Activated T-helper 2 cell treated with anti-CD3 and anti-CD28 coated beads, Interferon-gamma antibody, Interleukin-2, Interleukin-4, amounts not matched to agents 10 μg/mL and 5 μg/mL and 100 μg/mL, durations not matched to agents 14 hours and 24 hours and 36 hours (primary cell): Measurements from ENCODE around the gene ABHD2. TPM values are rescaled to one million over a fixed set of nuclear protein-coding genes. Genes with fewer than 3 reads are reported as not detected.
A peak's percentile ranks its signal among the peaks of the same experiment; 100 is the strongest.

ENCODE experiments used
- DNase-seq: peaks from one replicate; pipeline ENCODE4 v3.0.0; 2021; ENCODE audit warnings: low spot score
- H3K27ac Mint-ChIP-seq: one replicate; pipeline ENCODE4 v1.8.0; 2021; ENCODE audit warnings: mixed read lengths
- H3K27me3 Mint-ChIP-seq: one replicate; pipeline ENCODE4 v1.8.0; 2021; ENCODE audit warnings: low read depth, mixed read lengths
- H3K36me3 Mint-ChIP-seq: one replicate; pipeline ENCODE4 v1.8.0; 2021; ENCODE audit warnings: low read depth, mixed read lengths
- H3K4me1 Mint-ChIP-seq: one replicate; pipeline ENCODE4 v1.8.0; 2021; ENCODE audit warnings: low read depth, mixed read lengths
- H3K4me3 Mint-ChIP-seq: one replicate; pipeline ENCODE4 v1.8.0; 2021; ENCODE audit warnings: low read depth, mild to moderate bottlenecking, moderate library complexity, mixed read lengths
- H3K9me3 Mint-ChIP-seq: one replicate; pipeline ENCODE4 v1.8.0; 2021; ENCODE audit warnings: mixed read lengths
- intact Hi-C: fragments of 100-400 bp; cut with micrococcal nuclease; formaldehyde crosslinking; loops from one replicate; pipeline ENCODE4 v1.15.1; 2023
- total RNA-seq: library from RNA; stranded (reverse); gene quantifications from 2 replicates; pipeline ENCODE4 v1.2.3, GENCODE V29; 2022

The ABHD2 gene
- total RNA-seq, 1 donor from 2014 or later, result 59.3 TPM

GRCh38 chr15:89192766-89193165 lies 104.5 kb downstream of the ABHD2 start:
- DNase-seq, result no peak
- Mint-ChIP-seq H3K4me1 (peaks cover 48% of the 10 kb centered on the region), H3K27ac (peak overlapping the region; percentile 73), H3K36me3 (peaks cover 71% of the 10 kb centered on the region), H3K9me3 (no peaks in the 10 kb centered on the region), H3K4me3 (no peak overlapping the region), H3K27me3 (no peaks in the 10 kb centered on the region)
- intact Hi-C loops, result no loop called here

DNA sequence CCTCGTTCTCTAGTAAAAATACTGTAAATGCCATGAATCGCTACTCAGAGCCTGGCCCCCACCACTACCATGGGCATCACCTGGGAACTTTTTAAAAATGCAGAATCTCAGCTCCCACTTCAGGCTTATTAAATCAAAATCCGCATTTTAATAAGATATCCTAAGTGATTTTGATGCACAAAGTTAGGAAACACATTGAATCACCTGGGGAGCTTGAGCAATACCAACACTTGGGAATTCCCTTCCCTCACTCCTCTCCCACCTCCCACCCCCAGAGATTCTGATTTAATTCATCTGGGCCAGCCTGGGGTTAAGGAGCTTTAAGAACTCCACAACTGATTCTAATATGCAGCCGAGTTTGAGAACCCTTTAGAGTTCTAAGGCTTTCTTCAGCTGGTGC lies 106.4 kb downstream of the ABHD2 start:
- Mint-ChIP-seq H3K4me3 (no peak overlapping the region), H3K9me3 (no peaks in the 10 kb centered on the region)

GRCh38 chr15:89195836-89196235 lies 107.6 kb downstream of the ABHD2 start:
- no peaks in the 10 kb centered on the region for H3K27me3 Mint-ChIP-seq
- no peaks in the 10 kb centered on the region for H3K9me3 Mint-ChIP-seq
- intact Hi-C loops, result no loop called here
- H3K4me1 Mint-ChIP-seq, result peaks cover 52% of the 10 kb centered on the region
- H3K36me3 Mint-ChIP-seq, result peaks cover 61% of the 10 kb centered on the region
- no peak for DNase-seq
- H3K4me3 Mint-ChIP-seq, result no peak overlapping the region
- peak overlapping the region; percentile 67 for H3K27ac Mint-ChIP-seq

More for the DNA sequence above, 106.4 kb downstream of the ABHD2 start:
- peaks cover 61% of the 10 kb centered on the region for H3K36me3 Mint-ChIP-seq
- DNase-seq, result no peak
- H3K27ac Mint-ChIP-seq, result no peak overlapping the region
- no peaks in the 10 kb centered on the region for H3K27me3 Mint-ChIP-seq
- intact Hi-C loops, result no loop called here
- H3K4me1 Mint-ChIP-seq, result peaks cover 57% of the 10 kb centered on the region

DNA sequence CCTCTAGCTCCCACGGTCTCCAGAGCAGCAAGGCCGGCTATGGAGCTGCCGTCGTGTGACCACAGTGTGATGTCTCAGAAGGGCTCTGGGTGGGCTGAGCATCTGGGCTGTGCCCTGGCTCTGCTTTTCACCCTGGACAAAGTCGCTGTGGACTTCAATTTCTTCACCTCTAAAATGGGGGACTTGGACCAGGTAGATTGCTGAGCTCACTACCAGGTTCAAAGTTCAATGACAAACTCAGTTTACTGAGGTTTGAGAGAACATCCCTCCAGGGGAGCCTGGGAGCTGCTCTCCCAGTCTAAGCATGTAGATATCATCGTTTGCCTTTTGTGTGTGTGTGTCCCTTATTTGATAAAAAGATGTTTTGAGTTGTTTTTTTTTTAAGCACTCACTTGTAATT lies 108.0 kb downstream of the ABHD2 start:
- peak overlapping the region; percentile 67 for H3K27ac Mint-ChIP-seq
- H3K27me3 Mint-ChIP-seq, result no peaks in the 10 kb centered on the region
- H3K4me3 Mint-ChIP-seq, result no peak overlapping the region
- no peak for DNase-seq
- H3K36me3 Mint-ChIP-seq, result peaks cover 61% of the 10 kb centered on the region
- peaks cover 52% of the 10 kb centered on the region for H3K4me1 Mint-ChIP-seq
- no peaks in the 10 kb centered on the region for H3K9me3 Mint-ChIP-seq
- intact Hi-C loops, result no loop called here

DNA sequence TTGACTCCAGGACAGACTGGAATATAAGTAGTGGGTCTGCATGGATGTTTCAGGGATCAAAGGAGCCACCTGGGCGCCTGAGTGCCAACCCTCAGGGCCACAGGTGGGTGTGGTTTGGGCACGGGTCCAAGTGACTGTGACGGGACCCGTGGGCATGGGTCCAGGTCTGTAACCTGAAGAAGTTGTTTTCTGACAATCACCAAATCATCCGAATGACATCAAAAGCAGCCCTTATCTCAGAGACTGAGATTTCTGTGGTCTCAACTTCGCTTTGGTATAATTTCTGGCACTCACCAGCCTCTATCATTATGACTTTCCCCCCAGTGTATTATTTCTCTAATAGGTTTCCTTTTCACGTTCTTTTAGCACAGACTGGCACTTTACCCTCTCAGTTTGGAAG lies 108.7 kb downstream of the ABHD2 start:
- Mint-ChIP-seq H3K9me3 (no peaks in the 10 kb centered on the region), H3K27me3 (no peaks in the 10 kb centered on the region), H3K36me3 (peaks cover 63% of the 10 kb centered on the region), H3K4me1 (peaks cover 54% of the 10 kb centered on the region), H3K27ac (peak overlapping the region; percentile 90), H3K4me3 (peak overlapping the region; percentile 45)
- no peak for DNase-seq
- intact Hi-C loops, result loop anchor here (1.0 kb wide), 2 partner anchors 9 to 17 kb away; no protein-coding TSS in a partner anchor

DNA sequence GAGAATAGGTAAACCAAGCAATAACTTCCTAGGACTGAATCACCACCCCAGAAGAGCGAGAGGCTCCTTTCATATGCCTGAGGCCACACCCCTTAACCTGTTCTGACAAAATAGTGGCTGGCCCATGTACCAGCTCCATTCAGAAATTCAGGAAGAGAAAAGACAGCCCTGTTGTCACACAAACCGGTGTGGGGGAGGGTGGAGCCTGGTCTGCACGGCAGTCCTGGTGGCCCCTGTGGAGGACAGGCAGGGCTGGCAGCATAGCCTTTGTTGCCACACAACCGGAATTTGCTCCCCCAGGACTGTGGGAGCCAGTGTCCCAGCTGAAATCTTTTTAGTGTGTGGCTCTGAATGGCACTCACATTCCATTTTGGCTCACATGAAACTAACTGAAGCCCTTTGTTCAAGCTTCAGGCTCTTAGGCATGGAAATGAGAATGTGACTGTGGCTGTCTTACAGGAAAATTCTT lies 109.3 kb downstream of the ABHD2 start:
- no peaks in the 10 kb centered on the region for H3K27me3 Mint-ChIP-seq
- no peak for DNase-seq
- no peaks in the 10 kb centered on the region for H3K9me3 Mint-ChIP-seq
- H3K4me3 Mint-ChIP-seq, result peak overlapping the region; percentile 45
- intact Hi-C loops, result loop anchor here (1.0 kb wide), 2 partner anchors 9 to 17 kb away; no protein-coding TSS in a partner anchor
- peaks cover 65% of the 10 kb centered on the region for H3K36me3 Mint-ChIP-seq
- H3K27ac Mint-ChIP-seq, result peak overlapping the region; percentile 90
- H3K4me1 Mint-ChIP-seq, result peaks cover 54% of the 10 kb centered on the region

DNA sequence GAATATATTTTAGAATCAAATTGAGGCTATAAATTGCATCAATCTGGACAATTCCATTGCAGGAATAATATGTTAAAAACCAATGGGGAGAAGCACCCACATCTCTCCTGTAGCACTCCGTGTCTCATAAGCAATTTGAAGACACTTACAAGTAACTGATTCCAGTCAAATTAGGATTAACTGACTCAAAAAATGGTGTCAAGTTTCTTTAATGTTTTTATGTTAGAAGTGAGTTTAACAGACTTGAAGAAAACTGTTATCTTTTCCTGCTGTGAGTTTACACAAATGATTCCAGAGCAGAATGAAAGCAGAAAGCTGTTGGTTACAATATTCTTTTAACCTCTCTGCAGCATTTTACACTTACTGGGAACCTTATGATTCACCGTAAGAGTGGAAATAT lies 109.9 kb downstream of the ABHD2 start:
- H3K27me3 Mint-ChIP-seq, result no peaks in the 10 kb centered on the region
- intact Hi-C loops, result no loop called here
- H3K36me3 Mint-ChIP-seq, result peaks cover 58% of the 10 kb centered on the region
- H3K4me3 Mint-ChIP-seq, result no peak overlapping the region
- no peak for DNase-seq
- H3K4me1 Mint-ChIP-seq, result peaks cover 47% of the 10 kb centered on the region
- no peaks in the 10 kb centered on the region for H3K9me3 Mint-ChIP-seq
- peak overlapping the region; percentile 76 for H3K27ac Mint-ChIP-seq

GRCh38 chr15:89198934-89199333 lies 110.7 kb downstream of the ABHD2 start:
- no peak overlapping the region for H3K27ac Mint-ChIP-seq
- H3K27me3 Mint-ChIP-seq, result no peaks in the 10 kb centered on the region
- H3K4me3 Mint-ChIP-seq, result no peak overlapping the region
- no peak for DNase-seq
- H3K9me3 Mint-ChIP-seq, result no peaks in the 10 kb centered on the region
- H3K36me3 Mint-ChIP-seq, result peaks cover 59% of the 10 kb centered on the region
- peaks cover 52% of the 10 kb centered on the region for H3K4me1 Mint-ChIP-seq
- intact Hi-C loops, result no loop called here

- no peak overlapping the region for H3K27ac Mint-ChIP-seq
- no peak for DNase-seq
- intact Hi-C loops, result no loop called here
Measured at GRCh38 chr15:89199746-89200145, 111.5 kb downstream of the ABHD2 start.

DNA sequence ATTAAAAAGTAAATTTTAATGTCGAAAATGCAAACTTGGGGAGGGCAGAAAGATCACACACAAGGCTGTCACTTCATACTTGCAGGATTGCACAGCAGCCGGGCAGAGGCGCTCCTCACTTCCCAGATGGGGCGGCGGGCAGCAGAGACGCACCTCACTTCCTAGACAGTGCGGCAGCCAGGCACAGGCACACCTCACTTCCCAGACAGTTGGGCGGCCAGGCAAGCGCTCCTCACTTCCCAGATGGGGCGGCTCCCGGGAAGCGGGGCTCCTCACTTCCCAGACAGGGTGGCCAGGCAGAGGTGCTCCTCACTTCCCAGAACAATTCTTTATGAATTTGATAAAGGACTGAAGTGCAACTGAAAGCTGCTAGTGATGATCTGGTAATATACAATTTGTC lies 111.9 kb downstream of the ABHD2 start:
- H3K27me3 Mint-ChIP-seq, result no peaks in the 10 kb centered on the region
- intact Hi-C loops, result no loop called here

More at GRCh38 chr15:89199746-89200145, 111.5 kb downstream of the ABHD2 start:
- peaks cover 53% of the 10 kb centered on the region for H3K36me3 Mint-ChIP-seq
- no peak overlapping the region for H3K4me3 Mint-ChIP-seq
- no peaks in the 10 kb centered on the region for H3K27me3 Mint-ChIP-seq
- no peaks in the 10 kb centered on the region for H3K9me3 Mint-ChIP-seq
- peaks cover 59% of the 10 kb centered on the region for H3K4me1 Mint-ChIP-seq

GRCh38 chr15:89201465-89202005 lies 113.3 kb downstream of the ABHD2 start:
- no peaks in the 10 kb centered on the region for H3K9me3 Mint-ChIP-seq
- H3K27ac Mint-ChIP-seq, result no peak overlapping the region
- H3K27me3 Mint-ChIP-seq, result no peaks in the 10 kb centered on the region
- DNase-seq, result no peak
- H3K4me1 Mint-ChIP-seq, result peaks cover 60% of the 10 kb centered on the region
- no peak overlapping the region for H3K4me3 Mint-ChIP-seq
- intact Hi-C loops, result no loop called here
- peaks cover 38% of the 10 kb centered on the region for H3K36me3 Mint-ChIP-seq

More for the DNA sequence above, 111.9 kb downstream of the ABHD2 start:
- Mint-ChIP-seq H3K36me3 (peaks cover 49% of the 10 kb centered on the region), H3K4me1 (peaks cover 64% of the 10 kb centered on the region), H3K4me3 (no peak overlapping the region), H3K9me3 (no peaks in the 10 kb centered on the region), H3K27ac (no peak overlapping the region)
- DNase-seq, result no peak

- H3K9me3 Mint-ChIP-seq, result no peaks in the 10 kb centered on the region
- peaks cover 50% of the 10 kb centered on the region for H3K4me1 Mint-ChIP-seq
- H3K4me3 Mint-ChIP-seq, result peak overlapping the region; percentile 24
- peak overlapping the region; percentile 76 for H3K27ac Mint-ChIP-seq
- H3K27me3 Mint-ChIP-seq, result no peaks in the 10 kb centered on the region
- intact Hi-C loops, result loop anchor here (1.0 to 2.0 kb wide), 4 partner anchors 23 to 131 kb away; partner anchors contain the start of gene POLG
- DNase-seq, result peak; percentile 45
- H3K36me3 Mint-ChIP-seq, result peaks cover 35% of the 10 kb centered on the region
Measured at GRCh38 chr15:89203705-89204273, 115.5 kb downstream of the ABHD2 start.

- H3K4me3 Mint-ChIP-seq, result no peak overlapping the region
- H3K36me3 Mint-ChIP-seq, result peaks cover 19% of the 10 kb centered on the region
- DNase-seq, result no peak
- intact Hi-C loops, result loop anchor here (1.0 to 5.0 kb wide), 6 partner anchors 9 to 226 kb away; partner anchors contain the start of gene POLG
- H3K27ac Mint-ChIP-seq, result no peak overlapping the region
- H3K9me3 Mint-ChIP-seq, result no peaks in the 10 kb centered on the region
- H3K27me3 Mint-ChIP-seq, result no peaks in the 10 kb centered on the region
- H3K4me1 Mint-ChIP-seq, result peaks cover 46% of the 10 kb centered on the region
Measured at GRCh38 chr15:89205991-89206585, 117.8 kb downstream of the ABHD2 start.
